ENCODE measurements around the gene APBA1.

APBA1 gene

GRCh38 chr9:69396759-69397158 is 275.4 kb downstream of the APBA1 start:
- no peak for DNase-seq (ENCODE audit: low spot score)

GRCh38 chr9:69395718-69396117 is 276.5 kb downstream of the APBA1 start:
- no peak for DNase-seq (ENCODE audit: low spot score)

- no peak for DNase-seq (ENCODE audit: low spot score)
Measured at GRCh38 chr9:69393425-69393824, 278.7 kb downstream of the APBA1 start.

- no peak for DNase-seq (ENCODE audit: low spot score)
Measured at GRCh38 chr9:69392826-69393225, 279.3 kb downstream of the APBA1 start.

- DNase-seq (ENCODE audit: low spot score): no peak
Measured at GRCh38 chr9:69391946-69392345, 280.2 kb downstream of the APBA1 start.

GRCh38 chr9:69391487-69391886 is 280.7 kb downstream of the APBA1 start:
- no peak for DNase-seq (ENCODE audit: low spot score)

GRCh38 chr9:69389437-69389995 is 282.7 kb downstream of the APBA1 start:
- no peak for DNase-seq (ENCODE audit: low spot score)

GRCh38 chr9:69388596-69388995 is 283.6 kb downstream of the APBA1 start:
- DNase-seq (ENCODE audit: low spot score): no peak

GRCh38 chr9:69386651-69387050 is 285.5 kb downstream of the APBA1 start:
- no peak for DNase-seq (ENCODE audit: low spot score)

- no peak for DNase-seq (ENCODE audit: low spot score)
Measured at GRCh38 chr9:69385581-69386033, 286.6 kb downstream of the APBA1 start.

- DNase-seq (ENCODE audit: low spot score): no peak
Measured at GRCh38 chr9:69382135-69382534, 290.0 kb downstream of the APBA1 start.

GRCh38 chr9:69380811-69381210 is 291.4 kb downstream of the APBA1 start:
- no peak for DNase-seq (ENCODE audit: low spot score)

- no peak for DNase-seq (ENCODE audit: low spot score)
Measured at GRCh38 chr9:69380301-69380700, 291.9 kb downstream of the APBA1 start.

GRCh38 chr9:69379270-69379982 is 292.7 kb downstream of the APBA1 start:
- no peak for DNase-seq (ENCODE audit: low spot score)

GRCh38 chr9:69377981-69378380 is 294.2 kb downstream of the APBA1 start:
- DNase-seq (ENCODE audit: low spot score): no peak

All from hematopoietic multipotent progenitor cell treated with erythropoietin and hydrocortisone succinate and interleukin-3 and kit ligand, for 17 days (in vitro differentiated cells).